Measurements from ENCODE around the gene GOLIM4.

Gene GOLIM4

DNA sequence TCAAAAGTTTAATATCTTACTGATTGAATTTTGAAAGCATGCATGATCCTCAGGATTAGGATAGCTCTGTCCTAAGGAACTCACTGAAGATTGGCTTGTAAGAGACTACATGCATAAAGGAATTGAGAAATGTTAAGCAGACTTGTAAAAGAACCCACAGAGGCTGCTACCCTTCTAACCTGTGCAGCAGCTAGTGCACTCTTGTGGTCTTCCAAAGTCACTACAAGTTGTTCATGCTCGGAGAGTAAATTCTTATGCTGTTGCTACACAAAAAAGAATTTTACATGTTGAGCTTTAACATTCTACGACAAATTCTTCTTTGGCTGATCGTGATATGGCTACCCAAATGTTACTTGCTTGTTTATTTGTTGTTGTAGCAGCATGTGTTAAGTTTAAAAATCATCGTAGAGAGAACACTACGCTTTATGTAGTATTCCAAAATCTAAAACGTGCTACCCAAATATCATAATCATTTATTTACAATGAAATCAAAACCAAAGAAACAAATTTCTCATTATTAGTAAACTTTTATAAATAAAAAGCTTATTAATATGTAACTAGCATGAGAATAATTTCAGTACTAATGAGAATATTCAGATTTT is 55.0 kb downstream of the GOLIM4 start:
- TF ChIP-seq CTCF (IDR thresholded peaks at IDR 0.05; ENCODE audit: low read depth, low read length) = peak; percentile 71
- DNase-seq (ENCODE audit: low read depth in 2 of 2) = peak; percentile 79 to 90
- no peak overlapping the region for H3K4me3 ChIP-seq (replicated peaks in 1 of 2; ENCODE audit: low read depth in 2 of 2, low read length in 2 of 2)

DNA sequence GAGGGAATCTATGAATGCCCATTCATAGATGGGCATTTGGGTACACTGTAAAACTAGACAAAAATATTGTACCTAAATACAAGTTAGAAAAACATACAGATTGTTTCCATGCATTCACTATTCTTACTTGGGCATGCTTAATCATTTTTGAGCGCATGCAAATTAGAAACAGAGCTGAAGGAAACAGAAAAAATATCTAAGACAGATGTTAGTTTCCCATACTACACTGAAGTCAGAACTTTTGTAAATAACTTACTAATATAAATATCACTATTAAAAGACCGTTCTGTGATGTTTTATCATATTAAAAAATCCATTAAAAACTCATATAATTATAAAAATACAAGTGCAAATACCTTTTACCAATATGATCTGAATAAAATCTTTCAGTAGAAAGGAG is 58.7 kb downstream of the GOLIM4 start:
- no peak overlapping the region for H3K4me3 ChIP-seq (replicated peaks in 1 of 2; ENCODE audit: low read depth in 2 of 2, low read length in 2 of 2)
- TF ChIP-seq CTCF (IDR thresholded peaks at IDR 0.05; ENCODE audit: low read depth, low read length) = no peak
- no peak for DNase-seq (ENCODE audit: low read depth in 2 of 2)

- no peak for DNase-seq (ENCODE audit: low read depth in 2 of 2)
- TF ChIP-seq CTCF (IDR thresholded peaks at IDR 0.05; ENCODE audit: low read depth, low read length) = no peak
Observed at GRCh38 chr3:168036619-168037018, 59.1 kb downstream of the GOLIM4 start.

DNA sequence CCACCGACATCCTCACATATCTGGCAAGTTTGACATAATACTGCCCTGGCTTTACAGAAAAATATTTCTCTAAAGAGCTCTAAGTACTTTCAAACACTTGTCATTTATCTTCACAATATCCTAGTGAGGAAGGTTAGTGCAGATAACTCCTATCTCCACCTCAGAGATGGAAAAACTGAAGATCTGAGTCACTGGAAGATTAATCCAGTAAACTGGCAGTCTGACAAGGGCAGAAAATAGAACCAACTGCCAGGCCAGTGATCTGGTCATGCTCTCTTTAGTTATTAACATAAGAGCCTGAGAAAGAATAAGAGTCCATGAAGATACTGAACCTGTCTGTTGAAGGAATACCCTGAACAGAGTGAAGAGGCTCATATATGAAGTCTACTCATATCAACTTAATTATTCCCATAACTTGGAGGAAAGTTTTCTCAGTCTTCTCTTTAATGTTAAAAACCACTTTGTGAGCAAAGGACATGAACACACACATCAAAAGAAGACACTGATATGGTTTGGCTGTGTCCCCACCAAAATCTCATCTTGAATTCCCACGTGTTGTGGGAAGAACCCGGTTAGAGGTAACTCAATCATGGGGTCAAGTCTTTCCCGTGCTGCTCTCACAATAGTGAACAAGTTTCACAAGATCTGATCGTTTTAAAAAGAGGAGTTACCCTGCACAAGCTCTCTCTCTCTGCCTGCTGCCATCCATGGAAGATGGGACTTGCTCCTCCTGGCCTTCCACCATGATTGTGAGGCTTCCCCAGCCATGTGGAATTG is 61.4 kb downstream of the GOLIM4 start:
- DNase-seq (ENCODE audit: low read depth in 2 of 2) = peak; percentile 63 to 66
- no peak for TF ChIP-seq CTCF (IDR thresholded peaks at IDR 0.05; ENCODE audit: low read depth, low read length)

More at GRCh38 chr3:168036619-168037018, 59.1 kb downstream of the GOLIM4 start:
- H3K4me3 ChIP-seq (replicated peaks in 1 of 2; ENCODE audit: low read depth in 2 of 2, low read length in 2 of 2) = no peak overlapping the region

DNA sequence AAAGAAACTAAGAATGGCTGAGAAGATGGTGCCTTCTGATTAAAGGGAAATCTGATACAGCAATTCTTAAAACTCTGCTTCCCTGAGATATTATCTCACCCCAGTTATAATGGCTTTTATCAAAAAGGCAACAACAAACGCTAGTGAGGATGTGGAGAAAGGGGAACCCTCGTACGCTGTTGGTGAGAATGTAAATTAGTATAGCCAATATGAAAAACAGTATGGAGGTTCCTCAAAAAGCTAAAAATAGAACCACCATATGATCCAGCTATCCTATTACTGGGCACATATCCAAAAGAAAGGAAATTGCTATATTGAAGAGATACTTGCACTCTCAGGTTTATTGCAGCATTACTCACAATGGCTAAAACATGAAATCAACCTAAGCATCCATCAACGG is 65.1 kb downstream of the GOLIM4 start:
- DNase-seq (ENCODE audit: low read depth in 2 of 2) = no peak
- H3K4me3 ChIP-seq (replicated peaks in 1 of 2; ENCODE audit: low read depth in 2 of 2, low read length in 2 of 2) = no peak overlapping the region
- TF ChIP-seq CTCF (IDR thresholded peaks at IDR 0.05; ENCODE audit: low read depth, low read length) = no peak

More for the DNA sequence above, 61.4 kb downstream of the GOLIM4 start:
- no peak overlapping the region for H3K4me3 ChIP-seq (replicated peaks in 1 of 2; ENCODE audit: low read depth in 2 of 2, low read length in 2 of 2)

DNA sequence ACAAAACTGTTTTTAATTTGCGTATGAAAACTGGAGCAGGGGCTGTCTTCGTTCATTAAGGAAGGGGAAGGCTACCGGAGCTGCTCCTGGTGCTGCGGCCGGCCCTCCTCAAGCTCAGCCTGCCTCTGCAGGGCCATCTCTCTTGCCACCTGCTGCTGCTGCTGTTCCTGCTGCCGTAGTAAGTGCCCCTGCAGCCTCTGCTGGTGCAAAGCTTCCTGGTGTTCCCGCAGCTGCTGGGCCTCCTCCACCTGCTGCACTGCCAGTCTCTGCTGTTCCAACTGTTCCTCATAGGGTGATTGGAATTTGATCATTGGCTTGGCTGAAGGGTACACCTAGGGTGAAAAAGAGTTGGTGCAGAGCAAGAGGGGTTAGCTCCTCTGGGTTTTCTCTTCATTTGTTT is 66.0 kb downstream of the GOLIM4 start:
- no peak overlapping the region for H3K4me3 ChIP-seq (replicated peaks in 1 of 2; ENCODE audit: low read depth in 2 of 2, low read length in 2 of 2)
- TF ChIP-seq CTCF (IDR thresholded peaks at IDR 0.05; ENCODE audit: low read depth, low read length) = no peak
- no peak for DNase-seq (ENCODE audit: low read depth in 2 of 2)
